K562 (cell line): Measurements from ENCODE around the gene ADNP2. TPM values are rescaled to one million over a fixed set of nuclear protein-coding genes. Genes with fewer than 3 reads are reported as not detected.

Experiments
- ATAC-seq: fragments of 200-7000 bp; cut with Tn5 transposase; 3 replicates; pipeline ENCODE4 v1.9.1; 2020; ENCODE audit warnings: moderate library complexity
- BruUV-seq: library from RNA; stranded (reverse); fragments of 400-500 nt; replicated peaks from 2 replicates; lab custom pipeline; 2021; lab: Mats Ljungman, UMichigan
- CTCF ChIA-PET: fragments of 300-600 bp; formaldehyde crosslinking; extraction: SDS; loops from one replicate; lab custom pipeline; 2021; ENCODE audit warnings: low intra/inter-chr PET ratio; lab: Yijun Ruan, JAX
- POLR2A ChIA-PET: fragments of 300-600, 350-650 bp; sonication (Branson Sonifier 250); formaldehyde crosslinking; extraction: SDS; loops from one replicate; lab custom pipeline; 2021; ENCODE audit warnings: antibody characterized with exemption, inconsistent platforms; lab: Yijun Ruan, JAX
- DNase-seq, 4 experiments: peaks; one replicate each; pipeline versions ENCODE4 v3.0.0 to v3.0.0-alpha.2; 2011 to 2018; ENCODE audit warnings: low spot score in 3 of 4, mixed read lengths in 3 of 4; ENCODE audit errors: extremely low read depth in 1 of 4
- FAIRE-seq: peaks from 2 replicates; lab custom pipeline; 2011; peaks lifted over from hg19 to GRCh38; lab: Jason Lieb, UNC
- H2AFZ ChIP-seq: 2 replicates; pipeline ENCODE4 v1.6.0; 2011; ENCODE audit warnings: low read depth, low read length, control low read depth, inconsistent platforms
- H3K27ac ChIP-seq: fragments of 200-600 bp; 3 replicates; pipeline ENCODE4 v1.8.0; 2011; ENCODE audit warnings: low read depth, mild to moderate bottlenecking, control low read depth, inconsistent platforms, low read length, moderate library complexity, mixed read lengths; ENCODE audit errors: extremely low read depth
- H3K27me3 ChIP-seq, 2 experiments: fragments of 300-600 bp in 1 of 2; 2 replicates in 1 of 2; 3 replicates in 1 of 2; pipeline versions ENCODE4 v1.6.0 to v1.8.0; 2011; ENCODE audit warnings: inconsistent platforms in 2 of 2, low read length in 2 of 2, mild to moderate bottlenecking in 1 of 2, mixed read lengths in 1 of 2, moderate library complexity in 1 of 2; ENCODE audit not compliant: control insufficient read depth in 2 of 2, insufficient read depth in 2 of 2
- H3K36me3 ChIP-seq: fragments of 300-600 bp; 3 replicates; pipeline ENCODE4 v1.8.0; 2011; ENCODE audit warnings: mild to moderate bottlenecking, low read length, inconsistent platforms; ENCODE audit not compliant: control insufficient read depth, insufficient read depth
- H3K4me1 ChIP-seq, 2 experiments: fragments of 200-600 bp in 1 of 2; replicated peaks in 1 of 2; 2 replicates in 1 of 2; 3 replicates in 1 of 2; pipeline versions ENCODE4 v1.5.1 to v1.8.0; 2011; ENCODE audit warnings: inconsistent platforms in 2 of 2, low read length in 2 of 2, mild to moderate bottlenecking in 1 of 2, mixed read lengths in 1 of 2, moderate library complexity in 1 of 2; ENCODE audit not compliant: control insufficient read depth in 2 of 2, insufficient read depth in 2 of 2
- H3K4me2 ChIP-seq: 2 replicates; pipeline ENCODE4 v1.6.1; 2011; ENCODE audit warnings: low read length, control low read depth, inconsistent platforms, mixed read lengths; ENCODE audit not compliant: insufficient read depth
- H3K4me3 ChIP-seq: fragments of 200-600 bp; sonication (generic), shearing (Covaris generic); 2 replicates; pipeline ENCODE4 v1.5.1; 2016; ENCODE audit warnings: control low read depth, inconsistent platforms
- H3K79me2 ChIP-seq: fragments of 200-600 bp; 3 replicates; pipeline ENCODE4 v1.8.0; 2011; ENCODE audit warnings: low read length, inconsistent platforms; ENCODE audit not compliant: control insufficient read depth, insufficient read depth
- H3K9ac ChIP-seq, 2 experiments: 2 replicates each; pipeline versions ENCODE4 v1.6.0 to v1.6.1; 2011; ENCODE audit warnings: low read depth in 2 of 2, low read length in 2 of 2, control low read depth in 1 of 2, inconsistent platforms in 1 of 2, mild to moderate bottlenecking in 1 of 2, mixed read lengths in 1 of 2; ENCODE audit not compliant: insufficient read depth in 1 of 2
- H3K9me1 ChIP-seq: one replicate; pipeline ENCODE4 v1.6.0; 2011; ENCODE audit warnings: inconsistent platforms, mild to moderate bottlenecking, low read length, moderate library complexity; ENCODE audit not compliant: control insufficient read depth, insufficient read depth
- H3K9me3 ChIP-seq: replicated peaks from 2 replicates; pipeline ENCODE4 v1.5.1; 2011; ENCODE audit warnings: low read depth, low read length, inconsistent platforms; ENCODE audit not compliant: control insufficient read depth, insufficient read depth
- H4K20me1 ChIP-seq: replicated peaks from 2 replicates; pipeline ENCODE4 v1.6.1; 2011; ENCODE audit warnings: low read length, inconsistent platforms, mixed read lengths; ENCODE audit not compliant: control insufficient read depth, insufficient read depth
- FOXM1 ChIP-seq, 2 experiments: fragments of 450-650 bp in 1 of 2; sonication (generic) in 1 of 2; formaldehyde crosslinking in 1 of 2; IDR thresholded peaks; 2 replicates each; pipeline versions ENCODE4 v1.6.1 to v1.9.0; 2017 to 2022; ENCODE audit warnings: low read depth in 2 of 2, mild to moderate bottlenecking in 2 of 2, missing genetic modification reagents in 1 of 2, moderate library complexity in 1 of 2
- HES1 ChIP-seq: fragments of 450-650 bp; IDR thresholded peaks from 2 replicates; pipeline ENCODE4 v1.6.1; 2016; ENCODE audit warnings: low read depth, mild to moderate bottlenecking, moderate library complexity
- TFAP4 ChIP-seq: sonication (generic); formaldehyde crosslinking; IDR thresholded peaks from 2 replicates; pipeline ENCODE4 v1.8.0; 2022; ENCODE audit warnings: missing genetic modification reagents, mild to moderate bottlenecking, moderate library complexity, borderline replicate concordance
- ZNF75A ChIP-seq: fragments of 450-650 bp; formaldehyde crosslinking; IDR thresholded peaks from 2 replicates; pipeline ENCODE4 v1.4.0; 2020; ENCODE audit warnings: mild to moderate bottlenecking
- WGBS: fragments of 100-300 bp; shearing (Covaris generic); methylation state at CpG from one replicate; pipeline ENCODE4 v1.1.6; 2016; ENCODE audit warnings: low coverage, mixed read lengths; ENCODE audit not compliant: insufficient coverage; ENCODE audit errors: missing lambda C conversion rate; 5-methylcytosine and 5-hydroxymethylcytosine counted together
- in situ Hi-C: fragments of 300-500 bp; cut with MboI; formaldehyde crosslinking; loops from 4 replicates; pipeline ENCODE4 v1.15.0; 2018; ENCODE audit warnings: inconsistent platforms, mixed read lengths
- intact Hi-C: fragments of 100-400 bp; cut with micrococcal nuclease; formaldehyde crosslinking; loops from 2 replicates; pipeline ENCODE4 v1.14.2; 2022
- polyA plus RNA-seq, 8 experiments: library from polyadenylated mRNA; depleted of rRNA in 4 of 8; stranded (reverse) in 5 of 8; unstranded in 3 of 8; fragments of >200 nt; fragmentation: Nextera tagmentation in 2 of 8; fragmentation: Illumina TruSeq in 1 of 8; extraction: Ambion mirVana in 2 of 8; extraction: Trizol in 1 of 8; gene quantifications; 2 replicates each; pipeline versions ENCODE4 v1.2.1 to v1.2.3, GENCODE V29; 2011 to 2014; ENCODE audit warnings: inconsistent platforms in 1 of 8, missing spikeins in 1 of 8
- total RNA-seq, 7 experiments: library from RNA; depleted of rRNA in 6 of 7; stranded (reverse); fragments of >200 nt in 6 of 7; fragmentation: Illumina TruSeq in 2 of 7; extraction: Trizol in 2 of 7; gene quantifications; 2 replicates each; pipeline versions ENCODE4 v1.2.1 to v1.2.3, GENCODE V29; 2011 to 2021; ENCODE audit warnings: low replicate concordance in 1 of 7

Gene ADNP2
- total and polyA plus RNA-seq, 9 of the 15 experiments (the other 6 are each of a cell fraction or from before 2014, with no cell fraction given), result 5.8 to 24.3 (median 16.0) TPM

- intact Hi-C loops, result no loop called here
- FAIRE-seq, result no peak
- ATAC-seq, result no peak
- Histone ChIP-seq H3K9me1 (peaks cover 2% of the 10 kb centered on the region), H4K20me1 (no peaks in the 10 kb centered on the region), H3K9ac (no peak overlapping the region), H3K4me2 (no peak overlapping the region), H3K36me3 (peaks cover 17% of the 10 kb centered on the region; the same call in 2 of the 3 replicates), H3K79me2 (no peaks in the 10 kb centered on the region), H3K27me3 (no peaks in the 10 kb centered on the region), H3K4me1 (peaks cover 0 to 2% of the 10 kb centered on the region in 2 experiments; a peak in 1 of 5 replicates), H2AFZ (no peak overlapping the region), H3K27ac (no peak overlapping the region), H3K9me3 (no peaks in the 10 kb centered on the region), H3K4me3 (no peak overlapping the region)
- DNase-seq, result no peak
- POLR2A ChIA-PET, result no interaction called here
- no TSS peak for BruUV-seq
- CTCF ChIA-PET, result no interaction called here
- in situ Hi-C loops, result no loop called here
- WGBS, result 74% methylated on average over 2 of the region's 2 CpGs
- TF ChIP-seq TFAP4 (no peak), FOXM1 (IDR thresholded peaks at IDR 0.05; ENCODE audit: low read depth) (no peak), FOXM1 (CRISPR knock-in tag; IDR thresholded peaks at IDR 0.05; ENCODE audit: low read depth) (no peak), HES1 (no peak), ZNF75A (CRISPR knock-in tag) (no peak)
Observed at GRCh38 chr18:80143881-80144280, 34.8 kb downstream of the ADNP2 start.
